Breast epithelium (tissue), 4 donors: ENCODE measurements around the gene SKAP2. TPM values are rescaled to one million over a fixed set of nuclear protein-coding genes. Genes with fewer than 3 reads are reported as not detected.

Experiments used
- DNase-seq, 2 donors: peaks; one replicate each; pipeline ENCODE4 v3.0.0-alpha.2; 2019; ENCODE audit warnings: low spot score in 2 of 2
- H3K27ac ChIP-seq, 2 donors: fragments of 200-600 bp; sonication (generic) in 1 of 2; one replicate each; pipeline ENCODE4 v1.5.1; 2016 to 2019; ENCODE audit warnings: mild to moderate bottlenecking in 1 of 2
- H3K27me3 ChIP-seq, 2 donors: fragments of 200-600 bp; sonication (generic) in 1 of 2; one replicate each; pipeline versions ENCODE4 v1.5.1 to v1.6.0; 2017 to 2019; ENCODE audit warnings: control low read depth in 1 of 2, mild to moderate bottlenecking in 1 of 2
- H3K36me3 ChIP-seq: fragments of 200-600 bp; one replicate; pipeline ENCODE4 v1.5.1; 2019
- H3K4me1 ChIP-seq, 2 donors: fragments of 200-600 bp; sonication (generic); one replicate each; pipeline ENCODE4 v1.5.1; 2016 to 2019; ENCODE audit warnings: control low read depth in 1 of 2
- H3K4me3 ChIP-seq, 3 donors: fragments of 200-600 bp; sonication (generic); 1 replicate in 2 of 3; 2 replicates in 1 of 3; pipeline ENCODE4 v1.5.1; 2016 to 2019; ENCODE audit warnings: mild to moderate bottlenecking in 3 of 3, moderate library complexity in 2 of 3
- H3K9me3 ChIP-seq, 2 donors: fragments of 200-600 bp; sonication (generic) in 1 of 2; one replicate each; pipeline ENCODE4 v1.5.1; 2016 to 2019; ENCODE audit warnings: control low read depth in 1 of 2
- POLR2A ChIP-seq: fragments of 450-650 bp; IDR thresholded peaks from one replicate; pipeline ENCODE4 v1.6.1; 2016; ENCODE audit warnings: antibody characterized with exemption, mild to moderate bottlenecking, moderate library complexity
- POLR2AphosphoS5 ChIP-seq, 3 donors: sonication (generic); formaldehyde crosslinking; IDR thresholded peaks; one replicate each; pipeline ENCODE4 v1.6.1; 2017; ENCODE audit warnings: antibody characterized with exemption in 3 of 3
- intact Hi-C: fragments of 100-400 bp; cut with DNase I; formaldehyde crosslinking; loops from one replicate; pipeline ENCODE4 v1.15.1; 2023; ENCODE audit warnings: low total_unique reads
- total RNA-seq, 3 donors: library from RNA; depleted of rRNA; stranded (reverse); fragments of >200 nt; gene quantifications; one replicate each; pipeline ENCODE4 v1.1.0, GENCODE V29; 2016
- TF ChIP-seq, protein P1 (sequence below), 3 donors: fragments of 450-650 bp; IDR thresholded peaks; one replicate each; pipeline ENCODE4 v1.5.1; 2016 to 2017; ENCODE audit warnings: antibody characterized with exemption in 3 of 3, mild to moderate bottlenecking in 3 of 3, moderate library complexity in 3 of 3

SKAP2 gene
- total RNA-seq, 3 donors from 2014 or later: 26.5 to 46.5 (median 35.7) TPM

DNA sequence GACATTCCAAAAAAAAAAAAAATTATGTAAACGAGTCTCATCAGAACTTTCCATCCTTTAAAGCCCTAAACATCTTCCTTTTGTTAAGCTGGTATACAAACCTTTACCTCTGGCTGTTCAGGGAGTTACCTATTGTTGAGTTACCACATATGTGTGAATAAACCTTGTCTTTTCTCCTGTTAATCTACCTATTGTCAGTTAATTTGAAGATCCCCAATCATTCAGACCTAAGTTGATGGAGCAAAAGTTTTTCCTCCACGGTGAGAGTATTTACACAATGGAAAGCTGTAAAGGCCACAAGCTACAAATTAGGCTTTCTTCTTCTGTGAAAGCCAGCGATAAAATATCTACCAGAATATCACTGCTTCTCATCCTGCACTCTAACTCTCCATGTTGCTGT is 80.3 kb downstream of the SKAP2 start:
- intact Hi-C loops: loop anchor here (5.0 kb wide), 1 partner anchor 273 kb away; no protein-coding TSS in a partner anchor
- no peaks in the 10 kb centered on the region for H3K9me3 ChIP-seq

DNA sequence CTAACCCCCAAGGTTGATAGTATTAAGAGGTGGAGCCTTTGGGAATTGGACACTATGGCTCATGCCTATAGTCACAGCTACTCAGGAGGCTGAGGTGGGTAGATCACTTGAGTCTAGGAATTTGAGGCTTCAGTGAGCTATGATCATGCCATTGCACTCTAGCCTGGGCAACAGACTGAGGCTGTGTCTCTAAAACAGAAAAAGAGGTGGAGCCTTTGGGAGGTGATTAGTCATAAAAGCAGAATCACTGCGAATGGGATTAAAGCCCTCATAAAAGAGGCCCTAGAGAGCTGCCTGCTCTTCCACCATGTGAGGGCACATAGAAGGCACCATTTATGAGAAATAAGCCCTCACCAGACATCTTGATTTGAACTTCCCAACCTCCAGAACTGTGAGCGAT is 81.9 kb downstream of the SKAP2 start:
- H3K27me3 ChIP-seq: no peaks in the 10 kb centered on the region
- no peaks in the 10 kb centered on the region for H3K36me3 ChIP-seq
- TF ChIP-seq, protein P1, sequence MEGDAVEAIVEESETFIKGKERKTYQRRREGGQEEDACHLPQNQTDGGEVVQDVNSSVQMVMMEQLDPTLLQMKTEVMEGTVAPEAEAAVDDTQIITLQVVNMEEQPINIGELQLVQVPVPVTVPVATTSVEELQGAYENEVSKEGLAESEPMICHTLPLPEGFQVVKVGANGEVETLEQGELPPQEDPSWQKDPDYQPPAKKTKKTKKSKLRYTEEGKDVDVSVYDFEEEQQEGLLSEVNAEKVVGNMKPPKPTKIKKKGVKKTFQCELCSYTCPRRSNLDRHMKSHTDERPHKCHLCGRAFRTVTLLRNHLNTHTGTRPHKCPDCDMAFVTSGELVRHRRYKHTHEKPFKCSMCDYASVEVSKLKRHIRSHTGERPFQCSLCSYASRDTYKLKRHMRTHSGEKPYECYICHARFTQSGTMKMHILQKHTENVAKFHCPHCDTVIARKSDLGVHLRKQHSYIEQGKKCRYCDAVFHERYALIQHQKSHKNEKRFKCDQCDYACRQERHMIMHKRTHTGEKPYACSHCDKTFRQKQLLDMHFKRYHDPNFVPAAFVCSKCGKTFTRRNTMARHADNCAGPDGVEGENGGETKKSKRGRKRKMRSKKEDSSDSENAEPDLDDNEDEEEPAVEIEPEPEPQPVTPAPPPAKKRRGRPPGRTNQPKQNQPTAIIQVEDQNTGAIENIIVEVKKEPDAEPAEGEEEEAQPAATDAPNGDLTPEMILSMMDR (IDR thresholded peaks at IDR 0.05): no peak
- no peak for TF ChIP-seq POLR2A
- TF ChIP-seq POLR2AphosphoS5 (IDR thresholded peaks at IDR 0.05): no peak
- no peaks in the 10 kb centered on the region for H3K4me1 ChIP-seq
- H3K4me3 ChIP-seq: no peak overlapping the region
- no peak for DNase-seq
- no peak overlapping the region for H3K27ac ChIP-seq
- H3K9me3 ChIP-seq: no peaks in the 10 kb centered on the region
- intact Hi-C loops: loop anchor here (5.0 kb wide), 1 partner anchor 275 kb away; no protein-coding TSS in a partner anchor

More for the DNA sequence above, 80.3 kb downstream of the SKAP2 start:
- Histone ChIP-seq H3K27ac (no peak overlapping the region), H3K27me3 (no peaks in the 10 kb centered on the region), H3K4me3 (no peak overlapping the region), H3K4me1 (no peaks in the 10 kb centered on the region), H3K36me3 (no peaks in the 10 kb centered on the region)
- TF ChIP-seq, protein P1 (IDR thresholded peaks at IDR 0.05): no peak
- no peak for TF ChIP-seq POLR2AphosphoS5 (IDR thresholded peaks at IDR 0.05)
- TF ChIP-seq POLR2A: no peak
- no peak for DNase-seq

DNA sequence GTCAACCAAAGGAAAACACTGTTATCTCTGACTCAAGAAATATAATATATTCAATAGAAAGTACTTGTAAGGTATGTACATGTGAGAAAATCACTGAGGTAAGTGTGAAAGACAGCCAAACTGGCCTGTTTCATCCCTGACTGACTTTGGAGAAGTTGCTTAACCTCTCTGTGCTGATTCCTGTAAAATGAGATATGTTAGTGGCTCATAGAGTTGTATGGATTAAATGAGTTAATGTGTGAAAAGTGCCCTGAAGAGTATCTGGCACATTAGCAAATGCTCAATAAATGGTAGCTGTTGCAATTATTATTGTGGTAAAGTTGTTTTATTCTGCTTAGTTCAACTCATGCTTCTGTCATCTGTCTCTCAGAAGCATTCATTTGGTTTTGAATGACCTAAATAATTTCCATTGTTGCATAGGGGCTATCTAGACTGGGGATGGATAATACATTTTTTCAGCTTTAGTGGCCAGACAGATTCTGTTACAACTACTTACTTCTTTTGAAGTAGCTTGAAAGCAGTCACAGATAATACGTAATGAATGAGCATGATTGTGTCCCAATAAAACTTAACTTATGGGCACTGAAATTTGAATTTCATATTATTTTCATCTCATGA is 84.3 kb downstream of the SKAP2 start:
- TF ChIP-seq, protein P1 (IDR thresholded peaks at IDR 0.05): no peak
- TF ChIP-seq POLR2AphosphoS5 (IDR thresholded peaks at IDR 0.05) (no peak), POLR2A (no peak)
- DNase-seq: no peak
- Histone ChIP-seq H3K27me3 (no peaks in the 10 kb centered on the region), H3K36me3 (peaks cover 3% of the 10 kb centered on the region), H3K27ac (no peak overlapping the region), H3K4me1 (no peaks in the 10 kb centered on the region), H3K9me3 (no peaks in the 10 kb centered on the region), H3K4me3 (no peak overlapping the region)
- intact Hi-C loops: loop anchor here (5.0 kb wide), 1 partner anchor 277 kb away; no protein-coding TSS in a partner anchor

DNA sequence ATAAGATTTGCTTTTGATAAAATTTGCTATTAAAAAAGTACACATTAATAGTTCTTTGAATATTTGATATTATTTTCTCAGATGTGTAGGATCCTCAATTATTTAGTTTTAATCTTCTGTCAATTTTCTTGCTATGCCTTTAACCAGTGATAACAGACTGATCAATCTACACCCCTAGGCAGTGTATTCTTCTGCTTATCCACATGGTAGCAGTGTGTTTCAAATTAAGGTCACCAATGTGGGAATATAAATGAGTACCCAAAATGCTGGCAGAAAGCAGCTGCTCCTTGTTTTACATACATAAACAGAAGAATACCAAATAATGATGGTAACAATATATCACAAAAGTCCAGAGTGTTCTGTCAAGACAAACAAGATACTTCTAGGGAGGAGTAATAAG is 87.0 kb downstream of the SKAP2 start:
- no peaks in the 10 kb centered on the region for H3K4me1 ChIP-seq
- H3K36me3 ChIP-seq: peaks cover 3% of the 10 kb centered on the region
- TF ChIP-seq POLR2AphosphoS5 (IDR thresholded peaks at IDR 0.05) (no peak), POLR2A (no peak)
- TF ChIP-seq, protein P1 (IDR thresholded peaks at IDR 0.05): no peak
- no peak for DNase-seq
- intact Hi-C loops: no loop called here
- no peak overlapping the region for H3K27ac ChIP-seq
- no peaks in the 10 kb centered on the region for H3K9me3 ChIP-seq
- H3K27me3 ChIP-seq: no peaks in the 10 kb centered on the region
- no peak overlapping the region for H3K4me3 ChIP-seq

DNA sequence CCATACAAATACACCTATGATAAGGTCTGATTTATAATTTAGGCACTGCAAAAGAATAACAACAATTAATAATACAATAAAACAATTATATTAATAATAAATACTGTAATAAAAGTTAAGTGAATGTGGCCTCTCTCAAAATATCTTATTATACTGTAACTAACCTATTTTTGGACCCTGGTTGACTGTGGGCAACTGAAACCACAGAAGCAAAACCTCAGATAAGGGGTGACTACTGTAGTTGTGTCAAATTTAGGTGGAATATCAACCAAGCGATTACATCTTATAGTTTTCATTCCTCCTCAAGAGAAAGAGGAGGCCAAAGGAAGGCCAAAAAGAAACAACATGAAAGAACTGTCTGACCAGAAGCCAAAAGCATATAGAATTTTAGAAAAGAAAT is 103.9 kb downstream of the SKAP2 start:
- H3K4me3 ChIP-seq: no peak overlapping the region
- no peak overlapping the region for H3K27ac ChIP-seq

More for the DNA sequence above, 103.9 kb downstream of the SKAP2 start:
- H3K4me1 ChIP-seq: no peaks in the 10 kb centered on the region
- TF ChIP-seq, protein P1 (IDR thresholded peaks at IDR 0.05): no peak
- no peak for TF ChIP-seq POLR2AphosphoS5 (IDR thresholded peaks at IDR 0.05)
- no peak for TF ChIP-seq POLR2A
- H3K9me3 ChIP-seq: peaks cover 0 to under 1% of the 10 kb centered on the region in 2 donors
- H3K36me3 ChIP-seq: no peaks in the 10 kb centered on the region
- H3K27me3 ChIP-seq: no peaks in the 10 kb centered on the region
- intact Hi-C loops: no loop called here
- DNase-seq: no peak
